Esophagus muscularis mucosa (tissue), 4 donors: Measurements from ENCODE around the gene STARD13. TPM values are rescaled to one million over a fixed set of nuclear protein-coding genes. Genes with fewer than 3 reads are reported as not detected.

Experiments
- DNase-seq: peaks from one replicate; pipeline ENCODE4 v3.0.0-alpha.2; 2017; ENCODE audit errors: extremely low spot score
- H3K27ac ChIP-seq, 4 donors: fragments of 200-600 bp; sonication (generic); replicated peaks in 1 of 4; 1 replicate in 3 of 4; 2 replicates in 1 of 4; pipeline ENCODE4 v1.5.1; 2016 to 2019; ENCODE audit warnings: mild to moderate bottlenecking in 1 of 4
- H3K27me3 ChIP-seq, 4 donors: fragments of 200-600 bp; sonication (generic); one replicate each; pipeline versions ENCODE4 v1.5.1 to v1.6.0; 2016 to 2019
- H3K36me3 ChIP-seq, 4 donors: fragments of 200-600 bp; sonication (generic); one replicate each; pipeline ENCODE4 v1.5.1; 2016 to 2019
- H3K4me1 ChIP-seq, 4 donors: fragments of 200-600 bp; sonication (generic); one replicate each; pipeline ENCODE4 v1.5.1; 2016 to 2019
- H3K4me3 ChIP-seq, 4 donors: fragments of 200-600 bp; sonication (generic); 1 replicate in 2 of 4; 2 replicates in 2 of 4; pipeline ENCODE4 v1.5.1; 2016 to 2019; ENCODE audit warnings: mild to moderate bottlenecking in 4 of 4, moderate library complexity in 1 of 4
- H3K9me3 ChIP-seq, 4 donors: fragments of 200-600 bp; sonication (generic); 1 replicate in 3 of 4; 2 replicates in 1 of 4; pipeline ENCODE4 v1.5.1; 2016 to 2019
- CTCF ChIP-seq, 3 experiments: fragments of 200-600 bp in 2 of 3; fragments of 450-650 bp in 1 of 3; sonication (generic) in 2 of 3; IDR thresholded peaks; one replicate each; pipeline ENCODE4 v1.5.1; 2017 to 2019; ENCODE audit warnings: antibody characterized with exemption in 3 of 3, mild to moderate bottlenecking in 2 of 3, moderate library complexity in 1 of 3
- EP300 ChIP-seq: sonication (generic); formaldehyde crosslinking; IDR thresholded peaks from one replicate; pipeline ENCODE4 v1.6.1; 2017; ENCODE audit warnings: antibody characterized with exemption
- POLR2A ChIP-seq: fragments of 450-650 bp; IDR thresholded peaks from one replicate; pipeline ENCODE4 v1.6.1; 2017; ENCODE audit warnings: antibody characterized with exemption, moderate library complexity, mild to moderate bottlenecking, low read depth
- POLR2AphosphoS5 ChIP-seq, 2 donors: sonication (generic); formaldehyde crosslinking; IDR thresholded peaks; one replicate each; pipeline ENCODE4 v1.6.1; 2017; ENCODE audit warnings: antibody characterized with exemption in 2 of 2
- WGBS: methylation state at CpG from one replicate; pipeline ENCODE4 v1.1.5; 2018; 5-methylcytosine and 5-hydroxymethylcytosine counted together
- intact Hi-C: fragments of 100-400 bp; cut with DNase I; formaldehyde crosslinking; loops from one replicate; pipeline ENCODE4 v1.15.1; 2023
- total RNA-seq, 4 donors: library from RNA; depleted of rRNA; stranded (reverse); fragments of >200 nt; gene quantifications; one replicate each; pipeline versions ENCODE4 v1.1.0 to v1.2.1, GENCODE V29; 2016

Gene STARD13
- total RNA-seq, 4 donors from 2014 or later: 44.9 to 59.2 (median 56.2) TPM

GRCh38 chr13:33322965-33323668 lies 37.6 kb upstream of the STARD13 start:
- intact Hi-C loops: no loop called here
- Histone ChIP-seq H3K36me3 (no peaks in the 10 kb centered on the region), H3K27me3 (no peaks in the 10 kb centered on the region), H3K4me1 (peaks cover 7 to 39% (median 35%) of the 10 kb centered on the region in 4 donors), H3K9me3 (no peaks in the 10 kb centered on the region), H3K4me3 (no peak overlapping the region), H3K27ac (peak overlapping the region; percentile 11 to 54 (median 43))
- 93% methylated on average over 7 of the region's 7 CpGs for WGBS
- TF ChIP-seq CTCF (IDR thresholded peaks at IDR 0.05): no peak
- DNase-seq: no peak

GRCh38 chr13:33322543-33322809 lies 36.9 kb upstream of the STARD13 start:
- TF ChIP-seq CTCF (IDR thresholded peaks at IDR 0.05) (no peak), EP300 (no peak), POLR2AphosphoS5 (IDR thresholded peaks at IDR 0.05) (peak in 1 of 2 donors; percentile 37)
- Histone ChIP-seq H3K27ac (peak overlapping the region; percentile 11 to 54 (median 43)), H3K27me3 (no peaks in the 10 kb centered on the region), H3K9me3 (no peaks in the 10 kb centered on the region), H3K4me3 (peak overlapping the region in 2 of 4 donors; percentile 17 to 41), H3K4me1 (peaks cover 7 to 39% (median 35%) of the 10 kb centered on the region in 4 donors), H3K36me3 (no peaks in the 10 kb centered on the region)
- WGBS: 69% methylated on average over 5 of the region's 5 CpGs
- DNase-seq: no peak
- intact Hi-C loops: no loop called here

GRCh38 chr13:33321686-33322542 lies 36.4 kb upstream of the STARD13 start:
- Histone ChIP-seq H3K27me3 (no peaks in the 10 kb centered on the region), H3K4me1 (peaks cover 7 to 39% (median 35%) of the 10 kb centered on the region in 4 donors), H3K27ac (peak overlapping the region; percentile 11 to 54 (median 43)), H3K9me3 (no peaks in the 10 kb centered on the region), H3K36me3 (no peaks in the 10 kb centered on the region), H3K4me3 (peak overlapping the region in 2 of 4 donors; percentile 17 to 41)
- TF ChIP-seq CTCF (IDR thresholded peaks at IDR 0.05) (no peak), POLR2AphosphoS5 (IDR thresholded peaks at IDR 0.05) (peak in 1 of 2 donors; percentile 42), EP300 (no peak), POLR2A (no peak)
- intact Hi-C loops: no loop called here
- WGBS: 48% methylated on average over 11 of the region's 11 CpGs
- DNase-seq: no peak

- Histone ChIP-seq H3K4me3 (no peak overlapping the region), H3K27me3 (no peaks in the 10 kb centered on the region), H3K27ac (no peak overlapping the region), H3K36me3 (no peaks in the 10 kb centered on the region), H3K4me1 (peaks cover 7 to 32% (median 30%) of the 10 kb centered on the region in 4 donors), H3K9me3 (no peaks in the 10 kb centered on the region)
- 92% methylated on average over 1 of the region's 1 CpG for WGBS
- intact Hi-C loops: no loop called here
- no peak for TF ChIP-seq CTCF (IDR thresholded peaks at IDR 0.05)
- TF ChIP-seq POLR2AphosphoS5 (IDR thresholded peaks at IDR 0.05): no peak
- no peak for TF ChIP-seq EP300
- no peak for TF ChIP-seq POLR2A
- no peak for DNase-seq
These were observed 34.3 kb upstream of the STARD13 start for GRCh38 chr13:33319859-33320258.
